ENCODE measurements around the gene SEMA3A. TPM values are rescaled to one million over a fixed set of nuclear protein-coding genes. Genes with fewer than 3 reads are reported as not detected.

SEMA3A gene
- total RNA-seq, 1 experiment from 2014 or later, result 14.2 TPM

GRCh38 chr7:84025332-84025927 is 169.2 kb downstream of the SEMA3A start:
- intact Hi-C loops (cut with micrococcal nuclease), result no loop called here
- TF ChIP-seq MAX (IDR thresholded peaks at IDR 0.05) (no peak), POLR2A (IDR thresholded peaks at IDR 0.05; ENCODE audit: borderline replicate concordance, extremely low read depth, insufficient read depth, insufficient read length) (no peak), SP1 (IDR thresholded peaks at IDR 0.05; ENCODE audit: low read depth) (peak; percentile 48), ZFX (IDR thresholded peaks at IDR 0.05) (no peak), SRF (IDR thresholded peaks at IDR 0.05; ENCODE audit: low read depth) (peak; percentile 12; the same call in 1 of the 2 replicates), YY1 (IDR thresholded peaks at IDR 0.05; ENCODE audit: extremely low read depth, insufficient replicate concordance, low read depth, low read length) (no peak), POLR2AphosphoS5 (IDR thresholded peaks at IDR 0.05; ENCODE audit: low read depth, low read length) (no peak), JUND (IDR thresholded peaks at IDR 0.05) (peak; percentile 58), CBX3 (IDR thresholded peaks at IDR 0.05; ENCODE audit: low read depth) (peak; percentile 47; the same call in 1 of the 2 replicates), REST (IDR thresholded peaks at IDR 0.05; ENCODE audit: low read depth) (no peak), SIN3A (IDR thresholded peaks at IDR 0.05; ENCODE audit: low read depth) (no peak), CTCF (IDR thresholded peaks at IDR 0.05 in 2 of 3, conservative IDR thresholded peaks at IDR 0.05 in 1 of 3; ENCODE audit: borderline replicate concordance in 1 of 3, insufficient read depth in 1 of 3, low read depth in 2 of 3, low read length in 2 of 3) (no peak), RAD21 (IDR thresholded peaks at IDR 0.05; ENCODE audit: low read depth) (0 out of 2 replicates have a peak, but pooled peaks have one; percentile 16), ZBTB33 (IDR thresholded peaks at IDR 0.05; ENCODE audit: extremely low read depth, insufficient replicate concordance, low read length) (no peak), FOSL1 (IDR thresholded peaks at IDR 0.05; ENCODE audit: low read depth) (peak; percentile 45), ELF1 (IDR thresholded peaks at IDR 0.05; ENCODE audit: borderline replicate concordance, low read depth) (no peak), ATF3 (IDR thresholded peaks at IDR 0.05) (no peak), ZNF274 (IDR thresholded peaks at IDR 0.05; ENCODE audit: low read depth, low read length) (no peak), EZH2phosphoT487 (IDR thresholded peaks at IDR 0.05; ENCODE audit: borderline replicate concordance) (no peak), EZH2 (IDR thresholded peaks at IDR 0.05) (no peak), EGR1 (IDR thresholded peaks at IDR 0.05; ENCODE audit: low read depth) (no peak)

More at GRCh38 chr7:84025332-84025927, 169.2 kb downstream of the SEMA3A start:
- ChIA-PET CTCF (no interaction called here), RAD21 (ENCODE audit: low non-redundant PET in 1 of 2, low total read pairs in 2 of 2, uncharacterized antibody in 2 of 2, unreplicated experiment in 2 of 2) (no interaction called here), POLR2A (no interaction called here)
- peak overlapping the region; percentile 71 for H2AFZ ChIP-seq (ENCODE audit: low read depth, low read length, poor library complexity, severe bottlenecking)
- H3K9me3 ChIP-seq (ENCODE audit: control insufficient read depth in 1 of 2, insufficient read depth in 1 of 2, low read depth in 1 of 2, low read length in 2 of 2), result no peaks in the 10 kb centered on the region
- H3K4me3 ChIP-seq (replicated peaks in 1 of 2; ENCODE audit: low read depth in 1 of 2, low read length in 2 of 2), result no peak overlapping the region
- no peaks in the 10 kb centered on the region for H4K20me1 ChIP-seq (ENCODE audit: insufficient read depth)
- H3K9me2 ChIP-seq (ENCODE audit: insufficient read depth), result no peaks in the 10 kb centered on the region
- H3K79me2 ChIP-seq (ENCODE audit: insufficient read depth, low read length), result no peaks in the 10 kb centered on the region
- H3K4me1 ChIP-seq (ENCODE audit: control insufficient read depth in 1 of 2, insufficient read depth in 2 of 2, low read length in 2 of 2), result peaks cover 29 to 36% of the 10 kb centered on the region in 2 experiments; a peak in 3 of 4 replicates
- peak; percentile 51 for DNase-seq (ENCODE audit: low read depth, low spot score)
- no peaks in the 10 kb centered on the region for H3K27me3 ChIP-seq (ENCODE audit: insufficient read depth, low read length)
- no peak overlapping the region; the same call in 1 of the 2 replicates for H3K9ac ChIP-seq (ENCODE audit: low read length)
- H3K27ac ChIP-seq (ENCODE audit: low read depth, low read length), result peak overlapping the region; percentile 68; the same call in 1 of the 2 replicates
- ATAC-seq, result peak; percentile 86
- H3K4me2 ChIP-seq (ENCODE audit: low read length), result peak overlapping the region; percentile 50
- no peaks in the 10 kb centered on the region for H3K36me3 ChIP-seq (ENCODE audit: control insufficient read depth in 1 of 2, insufficient read depth in 2 of 2, low read length in 2 of 2)
- no TSS peak for BruUV-seq (replicated peaks)
